C4-2B (cell line): ENCODE results near the gene TCEAL7.
"Not testable (repeated sequence)": the region's sequence is repeated elsewhere in the genome, so short reads cannot be mapped to it uniquely, and the experiment has no call there.

ENCODE experiments used
- H3K27ac ChIP-seq: fragments of 450-650 bp; 2 replicates; pipeline ENCODE4 v1.5.1; 2017
- ZFX ChIP-seq: fragments of 450-650 bp; IDR thresholded peaks from 2 replicates; pipeline ENCODE4 v1.6.1; 2017
- TF ChIP-seq, protein P1 (sequence below): fragments of 450-650 bp; conservative IDR thresholded peaks from 2 replicates; pipeline ENCODE4 v1.5.1; 2017; ENCODE audit warnings: mild to moderate bottlenecking

The TCEAL7 gene

DNA sequence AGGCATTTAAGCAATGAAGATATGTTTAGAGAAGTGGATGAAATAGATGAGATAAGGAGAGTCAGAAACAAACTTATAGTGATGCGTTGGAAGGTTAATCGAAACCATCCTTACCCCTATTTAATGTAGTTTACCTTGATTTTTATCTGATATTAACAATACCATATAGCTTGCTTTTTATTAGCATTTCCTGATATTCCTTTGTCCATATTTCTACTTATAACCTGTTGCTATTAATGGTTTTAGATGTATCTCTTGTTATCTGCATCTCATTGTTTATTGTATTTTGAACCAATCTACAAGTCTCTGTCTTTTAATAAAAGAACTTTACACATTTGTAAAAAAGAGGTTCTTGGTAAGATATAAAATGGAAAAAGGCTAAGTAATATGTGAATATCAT is 27.8 kb downstream of the TCEAL7 start:
- TF ChIP-seq, protein P1, sequence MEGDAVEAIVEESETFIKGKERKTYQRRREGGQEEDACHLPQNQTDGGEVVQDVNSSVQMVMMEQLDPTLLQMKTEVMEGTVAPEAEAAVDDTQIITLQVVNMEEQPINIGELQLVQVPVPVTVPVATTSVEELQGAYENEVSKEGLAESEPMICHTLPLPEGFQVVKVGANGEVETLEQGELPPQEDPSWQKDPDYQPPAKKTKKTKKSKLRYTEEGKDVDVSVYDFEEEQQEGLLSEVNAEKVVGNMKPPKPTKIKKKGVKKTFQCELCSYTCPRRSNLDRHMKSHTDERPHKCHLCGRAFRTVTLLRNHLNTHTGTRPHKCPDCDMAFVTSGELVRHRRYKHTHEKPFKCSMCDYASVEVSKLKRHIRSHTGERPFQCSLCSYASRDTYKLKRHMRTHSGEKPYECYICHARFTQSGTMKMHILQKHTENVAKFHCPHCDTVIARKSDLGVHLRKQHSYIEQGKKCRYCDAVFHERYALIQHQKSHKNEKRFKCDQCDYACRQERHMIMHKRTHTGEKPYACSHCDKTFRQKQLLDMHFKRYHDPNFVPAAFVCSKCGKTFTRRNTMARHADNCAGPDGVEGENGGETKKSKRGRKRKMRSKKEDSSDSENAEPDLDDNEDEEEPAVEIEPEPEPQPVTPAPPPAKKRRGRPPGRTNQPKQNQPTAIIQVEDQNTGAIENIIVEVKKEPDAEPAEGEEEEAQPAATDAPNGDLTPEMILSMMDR: no peak
- no peak for TF ChIP-seq ZFX
- no peak overlapping the region for H3K27ac ChIP-seq

DNA sequence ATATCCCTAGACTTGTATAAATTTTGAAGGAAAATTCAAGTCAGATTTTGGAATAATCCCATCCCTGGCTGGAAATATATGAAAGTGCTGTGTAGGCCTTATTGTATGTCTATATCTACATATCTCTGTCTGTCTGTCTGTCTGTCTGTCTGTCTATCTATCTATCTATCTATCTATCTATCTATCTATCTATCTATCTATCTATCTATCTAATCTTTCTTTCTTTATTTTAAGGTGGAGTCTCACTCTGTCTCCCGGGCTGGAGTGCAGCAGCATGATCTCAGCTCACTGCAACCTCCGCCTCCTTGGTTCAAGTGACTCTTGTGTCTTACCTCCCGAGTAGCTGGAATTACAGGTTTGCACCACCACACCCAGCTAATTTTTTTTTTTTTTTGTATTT is 29.6 kb downstream of the TCEAL7 start:
- not testable (repeated sequence) for H3K27ac ChIP-seq

DNA sequence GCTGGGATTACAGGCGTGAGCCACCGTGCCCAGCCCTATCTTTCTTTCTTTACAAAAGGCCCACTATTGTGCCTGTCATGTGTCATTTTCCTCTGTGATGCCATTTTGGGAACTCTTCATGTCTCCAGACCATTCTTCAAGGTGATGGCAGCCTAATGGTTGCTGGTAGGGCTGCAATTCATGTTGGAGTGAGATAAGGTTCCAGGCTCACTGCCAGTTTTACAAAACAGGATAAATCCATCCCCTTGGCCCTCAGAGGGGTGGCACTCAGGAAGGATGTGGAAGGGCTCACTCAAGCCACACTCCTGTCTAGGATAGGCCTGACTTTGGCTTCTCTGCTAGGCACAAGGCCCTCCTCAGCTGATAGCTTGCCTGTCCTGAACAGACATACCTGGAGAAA is 30.1 kb downstream of the TCEAL7 start:
- TF ChIP-seq, protein P1: no peak
- no peak for TF ChIP-seq ZFX
- no peak overlapping the region for H3K27ac ChIP-seq

DNA sequence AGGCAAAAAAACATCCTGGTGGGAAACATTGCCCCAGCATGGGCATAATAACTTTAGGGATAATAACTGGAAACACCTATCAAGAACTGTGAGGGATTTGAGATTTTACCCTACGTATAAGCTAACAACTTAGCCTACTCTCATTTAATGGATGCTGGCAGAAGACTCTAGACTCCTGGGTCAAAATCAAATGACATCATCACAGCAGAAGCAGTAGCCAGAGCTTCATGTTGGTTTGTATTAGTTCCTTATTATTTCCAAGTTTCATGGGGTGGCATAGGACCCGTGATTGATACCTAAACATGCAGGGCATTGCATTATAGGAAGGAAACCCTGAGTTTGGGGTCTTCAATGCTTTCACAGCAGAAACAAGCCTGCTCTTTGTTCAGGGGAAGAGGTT is 30.9 kb downstream of the TCEAL7 start:
- no peak overlapping the region for H3K27ac ChIP-seq
- TF ChIP-seq, protein P1: no peak
- TF ChIP-seq ZFX: no peak

DNA sequence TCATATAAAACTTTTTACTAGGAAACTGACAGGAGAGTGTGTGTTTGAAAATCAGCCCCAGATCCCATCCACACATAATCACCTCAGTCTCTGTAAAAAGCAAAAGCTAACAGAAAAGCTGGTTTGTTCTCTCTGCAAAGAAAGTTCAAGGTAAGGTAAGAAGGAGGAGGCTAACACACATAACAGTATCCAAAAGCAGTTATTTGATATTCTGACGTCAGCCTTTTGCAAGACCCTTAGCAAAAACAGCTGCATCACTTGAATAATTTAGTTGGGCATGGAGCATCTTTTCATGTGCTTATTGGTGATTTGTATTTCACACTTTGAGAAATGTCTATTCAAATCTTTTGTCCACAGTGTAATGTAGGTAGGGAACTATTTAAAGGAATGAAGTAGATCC is 31.8 kb downstream of the TCEAL7 start:
- TF ChIP-seq, protein P1: no peak
- H3K27ac ChIP-seq: no peak overlapping the region

DNA sequence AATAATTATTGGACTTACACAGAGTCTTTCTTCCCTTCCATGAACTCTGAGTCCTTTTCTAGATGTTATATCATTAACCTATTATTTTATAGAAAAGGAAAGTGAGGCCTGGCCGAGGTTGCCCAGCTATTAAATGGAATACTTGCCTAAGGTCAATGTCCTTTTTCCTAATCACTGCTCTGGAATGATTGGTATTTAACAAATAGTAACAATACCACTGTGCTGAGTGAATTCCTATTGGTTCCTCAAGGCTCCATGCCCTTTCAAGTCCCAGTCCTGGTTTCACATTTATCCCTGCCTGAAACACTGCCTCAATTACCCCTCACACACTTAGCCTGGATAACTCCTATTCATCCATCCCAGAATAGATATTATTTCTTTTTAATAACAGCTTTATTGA is 32.4 kb downstream of the TCEAL7 start:
- no peak overlapping the region for H3K27ac ChIP-seq
- no peak for TF ChIP-seq ZFX
- TF ChIP-seq, protein P1: no peak

DNA sequence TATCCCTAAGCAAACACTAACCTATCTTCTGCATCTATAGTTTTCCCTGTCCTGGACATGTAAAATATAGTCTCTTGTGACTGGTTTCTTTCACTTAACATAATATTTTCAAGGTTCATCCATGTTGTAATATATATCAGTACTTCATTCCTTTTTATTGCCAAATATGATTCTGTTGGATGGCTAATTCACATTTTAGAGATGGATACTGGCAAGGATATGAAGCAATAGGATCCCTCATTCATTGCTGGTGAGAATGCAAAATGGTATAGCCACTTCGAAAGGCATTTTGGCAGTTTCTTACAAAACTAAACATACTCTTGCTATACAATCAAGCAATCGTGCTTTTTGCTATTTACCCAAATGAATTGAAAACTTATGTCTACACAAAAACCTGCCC is 33.0 kb downstream of the TCEAL7 start:
- TF ChIP-seq ZFX: no peak
- TF ChIP-seq, protein P1: no peak
- H3K27ac ChIP-seq: no peak overlapping the region

DNA sequence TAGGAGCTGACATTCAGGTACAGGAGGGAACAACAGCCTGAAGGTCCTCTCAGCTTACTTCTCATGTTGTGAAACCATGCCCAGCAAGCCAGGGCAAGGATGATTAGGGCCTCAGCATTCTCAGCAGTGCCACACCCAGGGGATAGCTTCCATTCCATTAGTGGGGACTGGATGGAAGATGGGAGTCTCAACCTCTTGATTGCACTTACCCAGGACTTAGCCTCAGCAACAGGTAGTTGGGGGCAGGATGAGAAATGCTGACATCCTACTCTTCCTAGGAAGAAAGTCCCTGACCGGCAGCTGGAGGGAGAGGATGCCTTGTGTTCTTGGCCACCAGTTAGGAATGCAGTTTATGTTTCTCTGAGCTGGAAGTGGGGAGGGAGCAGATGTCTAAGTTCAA is 37.5 kb downstream of the TCEAL7 start:
- H3K27ac ChIP-seq: no peak overlapping the region
- TF ChIP-seq ZFX: no peak
- TF ChIP-seq, protein P1: no peak
